LNCaP clone FGC (cell line): ENCODE measurements around the gene TRAK1.

ENCODE experiments used
- DNase-seq: peaks from one replicate; pipeline ENCODE4 v3.0.0-alpha.2; 2011; ENCODE audit warnings: low read depth
- H3K4me3 ChIP-seq: 2 replicates; pipeline ENCODE4 v1.5.1; 2011; ENCODE audit warnings: mild to moderate bottlenecking, low read depth, low read length, control low read depth
- CTCF ChIP-seq: IDR thresholded peaks from 2 replicates; pipeline ENCODE4 v1.5.1; 2012; ENCODE audit warnings: mild to moderate bottlenecking; ENCODE audit not compliant: control insufficient read depth, insufficient read depth; ENCODE audit errors: extremely low read depth

Gene TRAK1

GRCh38 chr3:42052132-42052483 lies 39.0 kb upstream of the TRAK1 start:
- H3K4me3 ChIP-seq = no peak overlapping the region
- DNase-seq = no peak
- no peak for TF ChIP-seq CTCF

- TF ChIP-seq CTCF = no peak
- no peak for DNase-seq
- no peak overlapping the region for H3K4me3 ChIP-seq
Measured at GRCh38 chr3:42052484-42053351, 38.4 kb upstream of the TRAK1 start.

- no peak for DNase-seq
- TF ChIP-seq CTCF = no peak
- no peak overlapping the region for H3K4me3 ChIP-seq
Measured at GRCh38 chr3:42053476-42053875, 37.7 kb upstream of the TRAK1 start.

GRCh38 chr3:42055291-42055690 lies 35.9 kb upstream of the TRAK1 start:
- TF ChIP-seq CTCF = no peak
- no peak overlapping the region for H3K4me3 ChIP-seq
- no peak for DNase-seq

GRCh38 chr3:42056840-42057239 lies 34.3 kb upstream of the TRAK1 start:
- no peak overlapping the region for H3K4me3 ChIP-seq
- TF ChIP-seq CTCF = no peak
- no peak for DNase-seq

GRCh38 chr3:42057561-42058211 lies 33.5 kb upstream of the TRAK1 start:
- no peak overlapping the region for H3K4me3 ChIP-seq
- no peak for TF ChIP-seq CTCF
- no peak for DNase-seq
